Mononuclear cell (primary cell): Measurements from ENCODE around the gene CCDC85C. TPM values are rescaled to one million over a fixed set of nuclear protein-coding genes. Genes with fewer than 3 reads are reported as not detected.
"Not testable (repeated sequence)": the region's sequence is repeated elsewhere in the genome, so short reads cannot be mapped to it uniquely, and the experiment has no call there.

Source experiments
- H3K27me3 ChIP-seq: 2 replicates; pipeline ENCODE4 v1.6.0; 2011; ENCODE audit warnings: low read length, control low read depth; ENCODE audit not compliant: insufficient read depth
- H3K4me1 ChIP-seq: 2 replicates; pipeline ENCODE4 v1.5.1; 2011; ENCODE audit warnings: mild to moderate bottlenecking, low read length, control low read depth; ENCODE audit not compliant: insufficient read depth
- H3K4me3 ChIP-seq: 2 replicates; pipeline ENCODE4 v1.5.1; 2011; ENCODE audit warnings: mild to moderate bottlenecking, low read length, moderate library complexity
- H3K9me3 ChIP-seq: 2 replicates; pipeline ENCODE4 v1.5.1; 2011; ENCODE audit warnings: low read depth, mild to moderate bottlenecking, control low read depth, low read length
- total RNA-seq: library from RNA; depleted of rRNA; stranded (reverse); fragments of >200 nt; gene quantifications from one replicate; pipeline ENCODE4 v1.2.3, GENCODE V29; 2012

The CCDC85C gene
- total RNA-seq = 2.9 TPM

DNA sequence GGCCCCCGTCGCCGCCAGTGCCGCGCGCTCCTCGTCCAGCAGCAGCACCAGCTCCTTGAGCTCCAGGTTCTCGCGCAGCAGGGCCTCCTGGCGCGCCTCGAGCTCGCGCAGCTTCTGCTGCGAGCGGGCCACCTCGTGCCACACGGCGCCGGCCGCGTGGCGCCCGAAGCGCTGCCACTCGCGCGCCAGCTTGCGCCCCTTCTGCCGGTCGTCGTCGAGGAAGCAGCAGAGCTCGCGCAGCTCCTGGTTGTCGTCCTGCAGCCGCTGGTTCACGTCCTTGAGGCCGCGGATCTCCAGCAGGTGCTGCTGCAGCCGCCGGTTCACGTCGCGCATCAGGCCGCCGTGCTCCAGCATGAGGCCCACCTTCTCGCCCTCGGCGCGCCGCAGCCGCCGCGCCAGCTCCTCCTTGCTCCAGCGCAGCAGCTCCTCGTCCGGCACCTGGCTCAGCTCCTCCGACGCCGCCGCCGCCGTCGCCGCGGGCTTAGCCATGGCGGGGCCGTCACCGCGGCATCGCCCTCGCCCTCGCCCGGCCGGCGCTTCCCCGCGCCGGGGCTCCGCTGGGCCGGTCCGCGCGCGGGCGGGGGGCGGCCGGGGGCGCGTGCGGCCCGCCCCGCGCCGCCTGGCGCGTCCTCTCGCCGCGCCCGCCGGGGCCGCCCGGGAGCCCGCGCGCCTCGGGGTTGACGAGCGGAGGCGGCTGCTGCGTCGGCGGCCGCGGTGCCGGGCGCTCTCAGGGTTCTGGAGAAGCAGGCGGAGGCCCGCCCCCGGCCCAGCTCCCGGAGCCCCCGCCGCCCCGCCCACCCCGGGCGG is at the start of gene CCDC85C:
Gene CCDC85C, minus strand, starts transcription at position 737 of the 807 bp plus-strand sequence. Its CDS starts 248 bp downstream, at position 489.
- H3K4me1 ChIP-seq = peaks cover 16% of the 10 kb centered on the region
- peaks cover 12% of the 10 kb centered on the region for H3K27me3 ChIP-seq
- H3K9me3 ChIP-seq = no peaks in the 10 kb centered on the region
- H3K4me3 ChIP-seq = peak within 1 kb of the TSS; percentile 59

DNA sequence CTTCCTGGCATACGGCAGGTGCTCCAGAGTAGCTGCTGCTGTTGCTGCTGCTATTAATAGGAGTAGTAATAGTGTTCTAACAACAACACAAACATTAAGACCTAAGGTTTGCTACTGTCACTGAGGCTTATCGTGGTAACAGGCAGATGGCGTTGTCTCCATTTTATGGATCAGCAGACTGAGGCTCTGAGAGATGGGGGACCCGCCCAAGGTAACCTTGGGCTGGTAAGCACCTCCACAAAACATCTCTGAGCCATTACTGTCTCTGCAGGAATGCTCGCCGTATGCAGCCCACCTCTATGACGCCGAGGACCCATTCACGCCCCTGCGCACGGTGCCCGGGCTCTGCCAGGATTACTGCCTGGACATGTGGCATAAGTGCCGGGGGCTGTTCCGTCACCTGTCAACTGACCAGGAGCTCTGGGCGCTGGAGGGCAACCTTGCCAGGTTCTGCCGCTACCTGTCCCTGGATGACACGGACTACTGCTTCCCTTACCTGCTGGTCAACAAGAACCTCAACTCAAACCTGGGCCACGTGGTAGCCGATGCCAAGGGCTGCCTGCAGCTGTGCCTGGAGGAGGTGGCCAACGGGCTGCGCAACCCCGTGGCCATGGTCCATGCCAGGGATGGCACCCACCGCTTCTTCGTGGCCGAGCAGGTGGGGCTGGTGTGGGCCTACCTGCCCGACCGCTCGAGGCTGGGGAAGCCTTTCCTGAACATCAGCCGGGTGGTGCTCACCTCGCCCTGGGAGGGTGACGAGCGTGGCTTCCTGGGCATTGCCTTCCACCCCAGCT is 48.1 kb upstream of the CCDC85C start:
- no peaks in the 10 kb centered on the region for H3K4me1 ChIP-seq
- H3K9me3 ChIP-seq = no peaks in the 10 kb centered on the region
- no peak overlapping the region for H3K4me3 ChIP-seq
- H3K27me3 ChIP-seq = no peaks in the 10 kb centered on the region

DNA sequence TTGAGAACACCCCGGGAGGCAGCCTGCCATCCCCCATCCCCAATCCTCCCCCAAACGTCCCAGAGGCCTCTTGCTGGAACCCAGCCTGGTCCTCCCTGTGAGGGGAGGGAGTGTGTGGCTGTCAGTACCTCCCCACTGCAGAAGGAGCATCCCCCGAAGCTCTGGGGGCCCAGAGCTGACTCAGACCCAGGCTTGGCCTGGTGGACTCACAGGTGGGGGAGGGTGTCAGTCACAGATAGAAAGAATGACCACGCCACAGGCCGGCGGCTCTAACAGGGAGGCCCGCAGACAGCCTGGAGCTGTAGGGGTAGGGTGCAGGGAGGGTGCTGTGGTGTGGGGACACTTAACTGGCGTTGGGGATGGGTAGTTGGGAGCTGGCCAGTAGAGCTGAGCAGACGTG is 46.2 kb upstream of the CCDC85C start:
- Histone ChIP-seq H3K4me1 (no peaks in the 10 kb centered on the region), H3K9me3 (no peaks in the 10 kb centered on the region), H3K4me3 (no peak overlapping the region), H3K27me3 (peaks cover 3% of the 10 kb centered on the region)

DNA sequence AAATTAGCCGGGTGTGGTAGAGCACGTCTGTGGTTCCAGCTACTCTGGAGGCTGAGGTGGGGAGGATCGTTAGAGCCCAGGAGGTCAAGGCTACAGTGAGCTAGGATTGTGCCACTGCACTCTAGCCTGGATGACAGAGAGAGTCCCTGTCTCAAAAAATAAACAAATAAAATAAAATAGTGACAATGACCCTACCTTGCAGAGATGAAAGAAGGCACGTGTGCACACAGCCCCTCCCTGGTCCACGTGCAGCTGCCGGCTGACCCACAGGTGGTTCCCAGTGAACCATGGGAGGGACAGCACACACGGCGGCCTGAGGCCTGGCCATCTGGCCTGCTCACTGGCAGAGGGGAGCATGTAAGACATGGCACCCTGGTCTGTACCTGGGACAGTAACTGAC is 45.6 kb upstream of the CCDC85C start:
- Histone ChIP-seq H3K27me3 (peaks cover 3% of the 10 kb centered on the region), H3K9me3 (no peaks in the 10 kb centered on the region), H3K4me1 (no peaks in the 10 kb centered on the region), H3K4me3 (no peak overlapping the region)

DNA sequence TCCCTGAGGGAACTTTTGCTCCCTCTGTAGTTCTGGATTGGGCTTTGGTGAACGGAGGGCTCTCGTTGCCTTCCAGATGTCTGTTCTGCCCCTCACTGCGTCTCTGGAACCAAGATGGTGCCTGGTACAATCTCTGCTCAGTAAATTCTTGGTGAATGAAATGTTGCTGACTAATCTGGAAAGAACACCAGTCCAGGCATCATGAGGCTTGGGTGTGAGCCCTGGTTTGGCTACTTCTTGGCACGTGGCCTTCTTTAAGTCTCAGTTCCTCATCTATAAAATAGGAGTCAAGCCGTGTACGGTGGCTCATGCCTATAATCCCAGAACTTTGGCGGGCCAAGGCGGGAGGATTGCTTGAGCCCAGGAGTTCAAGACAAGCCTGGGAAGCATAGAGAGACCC is 45.2 kb upstream of the CCDC85C start:
- H3K4me1 ChIP-seq = no peaks in the 10 kb centered on the region
- no peaks in the 10 kb centered on the region for H3K9me3 ChIP-seq
- H3K27me3 ChIP-seq = peaks cover 3% of the 10 kb centered on the region
- no peak overlapping the region for H3K4me3 ChIP-seq

- H3K4me3 ChIP-seq = no peak overlapping the region
- H3K9me3 ChIP-seq = no peaks in the 10 kb centered on the region
- H3K4me1 ChIP-seq = no peaks in the 10 kb centered on the region
- H3K27me3 ChIP-seq = peaks cover 5% of the 10 kb centered on the region
Observed at GRCh38 chr14:99648027-99648784, 44.2 kb upstream of the CCDC85C start.

GRCh38 chr14:99647411-99647810 is 43.4 kb upstream of the CCDC85C start:
- Histone ChIP-seq H3K4me1 (no peaks in the 10 kb centered on the region), H3K27me3 (peaks cover 5% of the 10 kb centered on the region)

GRCh38 chr14:99645545-99646505 is 41.8 kb upstream of the CCDC85C start:
- H3K27me3 ChIP-seq = peaks cover 5% of the 10 kb centered on the region
- H3K4me3 ChIP-seq = no peak overlapping the region
- H3K9me3 ChIP-seq = no peaks in the 10 kb centered on the region
- H3K4me1 ChIP-seq = no peaks in the 10 kb centered on the region

More at GRCh38 chr14:99647411-99647810, 43.4 kb upstream of the CCDC85C start:
- Histone ChIP-seq H3K9me3 (no peaks in the 10 kb centered on the region), H3K4me3 (no peak overlapping the region)

GRCh38 chr14:99644723-99645544 is 40.9 kb upstream of the CCDC85C start, which contains the start of gene HHIPL1:
HHIPL1 (plus strand) TSS chr14:99645129; CDS start chr14:99645208, 79 bp downstream.
- H3K9me3 ChIP-seq = no peaks in the 10 kb centered on the region
- peaks cover 5% of the 10 kb centered on the region for H3K27me3 ChIP-seq
- H3K4me3 ChIP-seq = no peak within 1 kb of the TSS
- no peaks in the 10 kb centered on the region for H3K4me1 ChIP-seq

GRCh38 chr14:99644035-99644587 is 40.1 kb upstream of the CCDC85C start:
- H3K4me3 ChIP-seq = no peak overlapping the region
- no peaks in the 10 kb centered on the region for H3K9me3 ChIP-seq
- peaks cover 5% of the 10 kb centered on the region for H3K27me3 ChIP-seq
- no peaks in the 10 kb centered on the region for H3K4me1 ChIP-seq

- H3K4me3 ChIP-seq = no peak overlapping the region
- peaks cover 5% of the 10 kb centered on the region for H3K27me3 ChIP-seq
- no peaks in the 10 kb centered on the region for H3K9me3 ChIP-seq
- no peaks in the 10 kb centered on the region for H3K4me1 ChIP-seq
Observed at GRCh38 chr14:99643343-99643742, 39.3 kb upstream of the CCDC85C start.

DNA sequence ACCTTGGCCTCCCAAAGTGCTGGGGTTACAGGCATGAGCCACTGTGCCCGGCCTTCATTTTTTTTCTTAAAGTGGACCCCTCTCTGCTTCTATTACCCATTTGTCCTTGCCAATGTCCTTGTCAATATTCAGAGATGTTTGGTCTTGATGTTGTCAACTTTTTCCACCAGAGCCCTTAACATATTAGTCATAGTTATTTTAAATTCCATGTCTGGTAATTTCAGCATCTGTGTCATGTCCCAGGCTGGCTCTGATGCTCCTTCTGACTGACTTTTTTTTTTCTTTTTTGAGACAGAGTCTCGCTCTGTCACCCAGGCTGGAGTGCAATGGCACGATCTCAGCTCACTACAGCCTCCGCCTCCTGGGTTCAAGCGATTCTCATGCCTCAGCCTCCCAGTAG is 38.8 kb upstream of the CCDC85C start:
- H3K4me3 ChIP-seq, H3K4me1 ChIP-seq, H3K27me3 ChIP-seq, H3K9me3 ChIP-seq: not testable (repeated sequence)

DNA sequence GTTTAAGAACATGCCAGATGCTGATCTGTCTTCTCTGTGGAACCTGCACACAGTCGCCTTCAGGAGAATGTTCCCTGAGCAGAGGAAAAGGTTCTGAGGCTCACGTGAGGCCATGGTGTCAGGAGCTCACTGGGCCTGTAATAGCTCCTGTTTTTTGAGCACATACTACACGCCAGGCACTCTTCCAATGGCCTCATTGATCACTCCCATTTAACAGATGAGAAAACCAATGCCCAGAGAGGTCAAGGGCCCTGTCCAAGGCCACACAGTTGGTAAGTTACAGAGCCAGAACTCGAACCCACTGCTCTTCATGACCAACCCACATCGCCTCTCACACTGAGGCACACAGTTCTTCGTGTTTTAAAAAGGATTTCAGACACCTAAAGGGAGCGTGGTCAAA is 33.6 kb upstream of the CCDC85C start:
- no peaks in the 10 kb centered on the region for H3K27me3 ChIP-seq
- no peaks in the 10 kb centered on the region for H3K9me3 ChIP-seq
- no peak overlapping the region for H3K4me3 ChIP-seq
- H3K4me1 ChIP-seq = no peaks in the 10 kb centered on the region
